Measurements from ENCODE around the gene ZNF358. TPM values are rescaled to one million over a fixed set of nuclear protein-coding genes. Genes with fewer than 3 reads are reported as not detected.

Gene ZNF358
- total RNA-seq, 1 donor from 2014 or later: 163 TPM

DNA sequence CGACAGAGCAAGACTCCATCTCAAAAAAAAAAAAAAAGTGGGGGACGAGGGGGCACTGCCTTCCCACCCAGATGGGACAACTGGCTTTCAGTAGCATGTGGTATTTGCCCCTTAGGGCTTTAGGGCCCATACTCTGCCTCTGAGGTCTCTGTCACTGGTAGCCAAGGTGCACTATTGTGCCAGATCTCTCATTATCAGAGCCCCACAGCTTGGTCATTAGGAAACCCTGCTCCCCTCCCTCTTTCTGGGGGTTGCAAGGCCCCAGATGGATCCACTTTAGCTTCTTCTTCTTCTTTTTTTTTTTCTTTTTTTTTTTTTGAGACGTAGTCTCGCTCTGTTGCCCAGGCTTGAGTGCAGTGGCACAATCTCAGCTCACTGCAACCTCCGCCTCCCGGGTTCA is 11.2 kb upstream of the ZNF358 start:
- Histone ChIP-seq H3K27ac (no peak overlapping the region), H3K4me3 (no peak overlapping the region), H3K27me3 (no peaks in the 10 kb centered on the region), H3K4me1 (peaks cover 3 to 9% of the 10 kb centered on the region in 2 donors), H3K9me3 (no peaks in the 10 kb centered on the region), H3K36me3 (no peaks in the 10 kb centered on the region)
- intact Hi-C loops (cut with DNase I): no loop called here
- DNase-seq (ENCODE audit: low spot score in 2 of 2): no peak
- TF ChIP-seq, protein P1, sequence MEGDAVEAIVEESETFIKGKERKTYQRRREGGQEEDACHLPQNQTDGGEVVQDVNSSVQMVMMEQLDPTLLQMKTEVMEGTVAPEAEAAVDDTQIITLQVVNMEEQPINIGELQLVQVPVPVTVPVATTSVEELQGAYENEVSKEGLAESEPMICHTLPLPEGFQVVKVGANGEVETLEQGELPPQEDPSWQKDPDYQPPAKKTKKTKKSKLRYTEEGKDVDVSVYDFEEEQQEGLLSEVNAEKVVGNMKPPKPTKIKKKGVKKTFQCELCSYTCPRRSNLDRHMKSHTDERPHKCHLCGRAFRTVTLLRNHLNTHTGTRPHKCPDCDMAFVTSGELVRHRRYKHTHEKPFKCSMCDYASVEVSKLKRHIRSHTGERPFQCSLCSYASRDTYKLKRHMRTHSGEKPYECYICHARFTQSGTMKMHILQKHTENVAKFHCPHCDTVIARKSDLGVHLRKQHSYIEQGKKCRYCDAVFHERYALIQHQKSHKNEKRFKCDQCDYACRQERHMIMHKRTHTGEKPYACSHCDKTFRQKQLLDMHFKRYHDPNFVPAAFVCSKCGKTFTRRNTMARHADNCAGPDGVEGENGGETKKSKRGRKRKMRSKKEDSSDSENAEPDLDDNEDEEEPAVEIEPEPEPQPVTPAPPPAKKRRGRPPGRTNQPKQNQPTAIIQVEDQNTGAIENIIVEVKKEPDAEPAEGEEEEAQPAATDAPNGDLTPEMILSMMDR (IDR thresholded peaks at IDR 0.05): no peak

DNA sequence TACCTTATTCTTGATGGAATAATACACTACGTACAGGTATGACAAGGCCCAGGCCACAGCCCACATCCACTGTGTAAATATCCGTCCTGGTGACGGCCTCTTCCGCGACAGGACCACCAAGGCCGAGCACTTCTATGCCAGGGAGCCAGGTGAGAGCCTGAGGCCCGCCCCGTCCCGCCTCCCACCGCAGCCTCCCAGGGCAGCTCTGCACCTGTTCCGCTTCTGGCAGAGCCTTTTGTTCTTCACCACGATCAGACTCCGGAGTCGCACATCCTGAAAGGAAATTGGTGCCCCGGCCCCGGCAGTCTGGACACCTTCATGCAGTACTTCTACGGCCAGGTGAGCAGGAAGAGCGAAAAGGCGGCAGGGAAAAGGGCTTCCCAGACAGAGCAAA is 10.6 kb upstream of the ZNF358 start:
- H3K4me3 ChIP-seq: no peak overlapping the region
- H3K27ac ChIP-seq: no peak overlapping the region
- no peak for DNase-seq (ENCODE audit: low spot score in 2 of 2)
- intact Hi-C loops (cut with DNase I): no loop called here
- no peaks in the 10 kb centered on the region for H3K9me3 ChIP-seq
- H3K4me1 ChIP-seq: peaks cover 3 to 9% of the 10 kb centered on the region in 2 donors
- no peaks in the 10 kb centered on the region for H3K36me3 ChIP-seq
- no peaks in the 10 kb centered on the region for H3K27me3 ChIP-seq
- TF ChIP-seq, protein P1 (IDR thresholded peaks at IDR 0.05): no peak

DNA sequence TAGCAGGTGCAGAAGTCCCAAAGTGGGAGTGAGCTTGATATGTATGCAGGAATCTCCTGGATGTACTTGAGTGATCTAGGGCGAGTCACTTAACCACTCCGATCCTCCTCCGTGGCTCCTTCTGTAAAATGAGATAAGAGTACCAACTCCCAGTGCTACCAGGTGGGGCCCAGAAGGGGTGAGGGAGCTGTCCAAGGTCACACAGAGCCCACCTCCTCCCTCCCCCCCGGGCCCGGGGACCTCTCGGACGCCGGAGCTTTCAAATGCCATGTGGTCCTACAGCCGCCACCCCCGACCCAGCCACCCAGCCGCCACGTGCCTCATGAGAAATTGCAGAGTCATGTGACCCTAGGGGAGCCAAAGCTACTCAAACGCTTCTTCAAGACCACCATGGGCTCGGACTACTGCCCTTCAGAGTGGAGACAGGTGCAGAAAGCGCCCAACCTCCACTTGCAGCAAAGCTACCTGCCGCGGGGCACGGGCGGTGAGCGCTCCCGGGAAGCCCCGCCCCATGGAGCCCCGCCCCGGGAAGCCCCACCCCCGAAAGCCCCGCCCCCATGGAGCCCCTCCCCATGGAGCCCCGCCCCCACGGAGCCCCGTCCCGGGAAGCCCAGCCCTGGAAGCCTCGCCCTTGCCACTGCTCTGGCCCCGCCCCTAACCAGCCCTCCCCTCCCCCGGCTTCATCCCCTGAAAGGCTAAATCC is 10.1 kb upstream of the ZNF358 start:
- intact Hi-C loops (cut with DNase I): no loop called here
- no peak overlapping the region for H3K27ac ChIP-seq
- DNase-seq (ENCODE audit: low spot score in 2 of 2): no peak

DNA sequence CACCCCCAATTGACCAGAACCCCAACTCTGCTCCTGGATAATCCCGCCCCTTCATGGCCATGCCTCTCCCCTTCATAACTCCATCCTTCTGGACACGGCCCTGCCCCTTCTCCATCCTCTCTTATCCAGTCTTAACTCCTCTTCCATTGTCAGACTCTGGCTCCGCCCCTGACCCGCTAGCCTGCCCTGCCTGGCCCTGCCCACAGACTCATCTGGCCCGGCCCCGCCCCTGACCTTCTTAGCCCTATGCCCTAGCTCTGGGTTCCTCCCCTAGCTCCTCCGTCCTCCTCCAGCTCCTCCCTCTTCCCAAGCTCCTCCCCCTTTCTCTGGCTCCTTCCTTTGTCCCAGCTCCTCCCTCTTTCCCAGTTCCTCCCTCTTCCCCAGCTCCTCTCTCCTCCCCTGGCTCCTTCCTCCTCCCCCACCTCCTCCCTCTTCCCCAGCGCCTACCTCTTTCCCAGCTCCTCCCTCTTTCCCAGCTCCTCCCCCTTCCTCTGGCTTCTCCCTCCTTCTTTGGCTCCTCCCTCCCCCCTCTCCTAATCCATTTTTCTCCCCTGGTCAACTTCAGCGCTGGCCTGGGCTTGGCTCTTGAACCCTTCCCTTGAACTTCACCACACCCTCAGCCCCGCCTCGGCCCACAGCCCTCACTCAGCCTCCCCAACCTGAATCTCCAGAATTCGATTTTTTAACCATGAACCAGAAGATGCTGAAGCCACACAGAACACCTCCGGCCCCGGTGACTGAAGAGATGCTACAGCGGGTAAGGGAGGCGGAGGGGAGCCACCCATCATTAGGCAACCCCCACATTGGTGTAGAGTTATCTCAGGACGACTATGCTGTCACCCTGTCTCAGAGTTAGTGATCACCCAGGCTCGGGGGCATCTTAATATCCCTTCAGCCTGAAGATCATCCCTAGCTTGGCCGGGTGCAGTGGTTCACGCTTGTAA is 9.2 kb upstream of the ZNF358 start:
- TF ChIP-seq, protein P1 (IDR thresholded peaks at IDR 0.05): no peak
- Histone ChIP-seq H3K27ac (no peak overlapping the region), H3K9me3 (no peaks in the 10 kb centered on the region), H3K4me3 (no peak overlapping the region), H3K36me3 (no peaks in the 10 kb centered on the region), H3K4me1 (peaks cover 0 to 3% of the 10 kb centered on the region in 2 donors), H3K27me3 (no peaks in the 10 kb centered on the region)
- peak; percentile 61 to 88 for DNase-seq (ENCODE audit: low spot score in 2 of 2)
- intact Hi-C loops (cut with DNase I): no loop called here

More for the DNA sequence above, 10.1 kb upstream of the ZNF358 start:
- Histone ChIP-seq H3K4me1 (peaks cover 1 to 8% of the 10 kb centered on the region in 2 donors), H3K36me3 (no peaks in the 10 kb centered on the region), H3K27me3 (no peaks in the 10 kb centered on the region), H3K9me3 (no peaks in the 10 kb centered on the region), H3K4me3 (peak overlapping the region in 1 of 2 donors; percentile 28)
- TF ChIP-seq, protein P1 (IDR thresholded peaks at IDR 0.05): no peak

DNA sequence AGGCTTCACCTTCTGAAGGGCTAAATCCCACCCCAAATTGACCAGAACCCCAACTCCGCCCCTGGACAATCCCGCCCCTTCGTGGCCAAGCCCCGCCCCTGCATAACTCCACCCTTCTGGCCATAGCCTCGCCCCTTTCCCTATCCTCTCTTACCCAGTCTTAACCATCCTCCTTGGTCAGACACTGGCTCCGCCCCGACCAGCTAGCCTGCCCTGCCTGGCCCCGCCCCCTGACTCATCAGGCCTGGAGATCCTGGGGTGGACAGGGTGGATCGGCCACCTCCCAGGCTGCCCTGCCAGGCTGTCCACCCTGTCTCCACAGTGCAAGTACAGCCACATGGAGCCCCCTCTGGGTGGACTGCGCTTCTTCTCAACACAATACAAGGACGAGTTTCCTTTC is 8.0 kb upstream of the ZNF358 start:
- Histone ChIP-seq H3K27me3 (no peaks in the 10 kb centered on the region), H3K4me3 (no peak overlapping the region), H3K4me1 (peaks cover 0 to 3% of the 10 kb centered on the region in 2 donors), H3K27ac (no peak overlapping the region), H3K9me3 (no peaks in the 10 kb centered on the region), H3K36me3 (no peaks in the 10 kb centered on the region)
- intact Hi-C loops (cut with DNase I): no loop called here
- TF ChIP-seq, protein P1 (IDR thresholded peaks at IDR 0.05): no peak
- peak; percentile 60 to 88 for DNase-seq (ENCODE audit: low spot score in 2 of 2)

Data from ascending aorta (tissue), 2 donors.